NCI-H748 (cell line): ENCODE data around the gene CD93.

Source experiments
- DNase-seq: peaks from one replicate; lab custom pipeline; 2025; ENCODE audit not compliant: unreplicated experiment; lab: John Stamatoyannopoulos, UW

CD93 gene

GRCh38 chr20:23120936-23121750, 35.0 kb upstream of the CD93 start:
- DNase-seq, result no peak

DNA sequence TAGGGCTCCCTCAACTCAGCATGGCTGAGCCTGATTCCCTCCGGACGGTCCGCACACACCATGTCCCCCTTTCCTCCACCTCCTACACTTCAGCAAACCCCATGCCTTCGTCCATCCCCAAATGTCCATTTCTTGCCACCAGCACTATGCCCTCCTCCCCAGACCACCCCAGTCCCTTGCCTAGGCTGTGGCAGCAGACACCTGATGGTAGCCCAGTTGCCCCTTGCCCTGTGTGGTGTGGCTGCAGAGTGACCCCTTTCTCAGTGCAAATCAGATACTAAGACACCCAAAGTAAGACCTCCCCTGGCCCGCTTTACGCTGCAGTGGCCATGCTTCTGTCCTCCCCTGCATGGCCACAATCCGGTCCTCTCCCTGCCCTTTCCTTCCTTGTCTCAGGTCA, 34.1 kb upstream of the CD93 start:
- DNase-seq, result no peak

- no peak for DNase-seq
Observed at GRCh38 chr20:23119456-23120216, 33.5 kb upstream of the CD93 start.

DNA sequence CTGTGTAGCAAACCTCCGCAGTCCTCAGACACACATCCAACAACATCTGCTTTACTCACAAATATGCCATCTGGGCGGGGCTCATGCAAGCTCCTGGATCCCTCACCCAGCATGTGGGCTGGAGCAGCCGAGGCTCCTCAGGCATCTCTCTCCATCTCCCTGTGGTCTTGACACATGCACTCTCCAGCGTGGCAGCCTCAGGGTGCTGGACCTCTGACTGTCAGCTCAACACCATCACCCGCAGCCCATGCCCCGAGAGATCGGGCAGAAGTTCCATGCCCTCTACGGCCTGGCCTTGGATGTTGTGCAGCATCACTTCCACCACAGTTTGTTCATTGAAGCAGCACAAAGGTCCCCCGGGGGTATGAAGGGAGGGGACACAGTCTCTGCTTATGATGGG, 32.6 kb upstream of the CD93 start:
- peak; percentile 17 for DNase-seq

- no peak for DNase-seq
Observed at GRCh38 chr20:23118144-23118543, 32.0 kb upstream of the CD93 start.

DNA sequence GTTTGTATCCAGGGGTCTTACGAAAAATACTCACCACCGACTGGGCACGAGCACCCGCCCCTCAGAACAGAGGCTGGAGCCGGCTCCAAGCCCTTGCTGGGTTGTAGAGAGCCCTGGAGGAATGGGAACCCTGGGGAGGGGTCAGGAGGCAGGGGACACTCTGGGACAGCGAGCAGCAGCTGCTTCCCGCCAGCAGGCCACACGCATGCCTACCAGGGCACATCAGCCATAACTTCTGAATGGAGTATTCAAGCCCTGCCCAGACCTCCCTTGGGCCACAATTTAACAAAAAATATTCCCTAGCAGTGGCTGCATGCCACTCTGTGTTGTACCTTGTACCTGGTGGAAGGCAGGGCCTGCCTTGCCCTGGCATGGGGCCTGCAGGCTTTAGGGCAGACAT, 31.6 kb upstream of the CD93 start:
- no peak for DNase-seq

- DNase-seq, result peak; percentile 89
Observed at GRCh38 chr20:23116311-23117089, 30.4 kb upstream of the CD93 start.

- no peak for DNase-seq
Observed at GRCh38 chr20:23115822-23116221, 29.7 kb upstream of the CD93 start.

DNA sequence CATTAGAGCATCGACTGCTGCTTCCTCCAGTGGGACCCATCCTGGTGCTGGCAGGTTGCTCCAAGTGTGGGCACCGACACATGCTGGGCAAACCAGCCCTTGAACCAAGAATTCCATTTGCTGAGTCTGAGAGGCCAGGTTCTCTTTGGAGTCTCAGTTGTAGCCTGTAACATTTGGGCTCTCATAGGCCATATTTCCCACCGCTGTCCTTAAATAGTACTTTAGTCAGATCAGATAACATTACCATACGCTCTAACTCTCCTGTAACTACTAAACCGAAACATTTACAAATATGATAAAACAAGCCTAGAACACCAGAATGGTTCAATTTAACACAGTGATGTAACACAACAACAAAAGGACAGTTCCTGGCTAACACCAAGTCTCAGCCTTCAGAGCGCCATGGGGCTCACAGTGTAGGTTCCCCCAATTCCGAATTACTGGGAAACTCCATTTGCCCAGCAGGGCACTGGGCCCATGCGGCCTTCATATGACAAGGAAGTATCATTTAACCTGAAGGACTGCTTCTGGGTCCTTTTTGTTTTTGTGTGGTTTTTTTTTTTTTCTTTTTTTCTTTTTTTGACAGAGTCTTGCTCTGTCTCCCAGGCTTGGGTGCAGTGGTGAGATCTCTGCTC, 28.4 kb upstream of the CD93 start:
- DNase-seq, result no peak

GRCh38 chr20:23114018-23114417, 27.9 kb upstream of the CD93 start:
- DNase-seq, result no peak

- DNase-seq, result peak; percentile 89
Observed at GRCh38 chr20:23112595-23112994, 26.5 kb upstream of the CD93 start.

DNA sequence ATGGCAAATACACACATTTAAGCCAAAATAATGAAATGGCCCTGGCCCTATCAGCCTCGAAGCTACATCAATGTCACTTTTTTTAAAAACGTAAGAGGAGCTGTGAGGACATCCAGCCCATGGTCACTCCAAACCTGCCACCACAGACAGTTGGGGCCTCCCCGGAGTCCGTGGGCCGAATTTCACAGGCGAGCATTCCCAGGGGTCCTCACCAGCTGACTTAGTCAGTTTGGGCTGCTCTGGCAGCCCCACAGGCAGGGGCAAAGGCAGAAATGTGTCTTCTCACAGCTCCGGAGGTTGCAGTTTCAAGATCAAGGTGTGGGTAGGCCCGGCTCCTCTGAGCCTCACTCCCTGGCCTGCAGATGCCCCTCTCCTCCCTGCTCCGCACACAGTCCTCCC, 25.8 kb upstream of the CD93 start:
- DNase-seq, result peak; percentile 43

- peak; percentile 100 for DNase-seq
Observed at GRCh38 chr20:23111307-23111943, 25.3 kb upstream of the CD93 start.

- no peak for DNase-seq
Observed at GRCh38 chr20:23108871-23109270, 22.7 kb upstream of the CD93 start.

DNA sequence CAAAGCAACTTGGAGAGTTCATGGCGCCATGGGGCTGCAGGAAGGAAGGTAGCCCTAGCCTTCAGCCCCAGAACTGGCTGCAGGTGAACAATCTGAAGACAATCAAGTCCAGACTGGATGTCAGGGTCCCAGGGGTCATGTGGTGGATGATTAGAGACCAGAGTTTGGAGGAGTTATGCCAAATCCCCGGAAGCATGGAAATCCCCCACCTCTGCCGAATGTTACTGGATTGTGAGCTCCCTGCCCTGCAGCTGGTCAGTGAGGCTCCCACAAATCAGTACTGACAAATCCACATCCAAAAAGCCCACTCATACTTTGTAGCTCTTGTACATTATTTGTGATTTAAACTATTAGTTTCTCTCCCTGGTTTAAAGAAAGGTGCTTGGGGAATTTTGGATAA, 21.3 kb upstream of the CD93 start:
- DNase-seq, result no peak

- peak; percentile 48 for DNase-seq
Observed at GRCh38 chr20:23106271-23106851, 20.2 kb upstream of the CD93 start.

DNA sequence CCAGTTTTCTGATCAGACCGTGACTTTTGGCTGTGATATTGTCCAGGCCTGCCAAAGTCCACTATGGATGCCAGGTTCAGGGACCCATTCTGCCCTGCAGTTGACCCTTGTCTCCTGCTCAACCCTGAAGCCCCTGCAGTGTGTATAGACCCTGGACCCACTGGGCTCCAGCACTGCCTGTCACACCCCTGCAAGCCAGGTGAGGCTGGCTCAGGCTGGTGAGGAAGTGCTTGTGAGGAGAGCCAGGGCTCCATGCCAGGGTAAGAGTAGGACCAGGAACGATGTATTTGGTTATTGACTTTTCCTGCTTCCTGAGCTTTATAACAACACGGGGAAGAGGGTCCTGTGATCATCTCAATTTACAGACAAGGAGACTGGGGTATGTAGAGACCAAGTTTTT, 19.1 kb upstream of the CD93 start:
- no peak for DNase-seq

- DNase-seq, result no peak
Observed at GRCh38 chr20:23103284-23104018, 17.3 kb upstream of the CD93 start.

DNA sequence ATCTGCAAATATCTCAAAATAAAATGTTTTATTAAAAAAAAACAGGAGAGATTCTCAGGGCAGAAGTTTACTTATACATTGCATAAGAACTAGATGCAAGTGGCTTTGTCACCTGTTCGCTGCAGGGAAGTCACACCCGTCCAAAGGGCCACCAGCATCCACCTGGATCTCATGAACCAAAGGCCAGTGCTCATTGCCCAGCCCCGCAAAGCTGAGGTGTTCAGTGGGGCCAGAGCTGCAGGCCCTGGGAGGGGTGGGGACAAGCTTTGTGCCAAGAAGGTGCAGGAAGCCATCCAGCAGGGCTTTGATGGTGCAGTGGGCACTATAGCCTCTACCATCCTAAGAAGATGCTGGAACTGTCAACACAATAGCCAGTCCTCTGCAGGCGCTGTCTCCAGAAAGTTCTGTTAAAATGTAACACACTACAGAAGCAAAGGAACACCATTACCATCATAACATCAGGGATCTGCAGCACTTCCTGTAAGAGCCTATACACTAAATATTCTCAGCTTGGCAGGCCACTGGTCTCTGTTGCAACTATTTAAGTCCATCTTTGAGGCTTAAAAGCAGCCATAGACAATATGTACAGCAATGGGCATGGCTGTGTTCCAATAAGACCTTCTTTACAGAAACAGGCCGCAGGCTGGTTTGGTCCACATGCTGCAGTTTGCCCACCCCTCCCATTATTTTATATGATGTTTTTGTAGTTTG, 15.7 kb upstream of the CD93 start:
- DNase-seq, result no peak
